CD14-positive monocyte (primary cell): ENCODE data around the gene AP2S1. TPM values are rescaled to one million over a fixed set of nuclear protein-coding genes. Genes with fewer than 3 reads are reported as not detected.
A peak's percentile ranks its signal among the peaks of the same experiment; 100 is the strongest.

Source experiments
- DNase-seq, 3 donors: peaks; one replicate each; pipeline ENCODE4 v3.0.0-alpha.2; 2011 to 2022
- H2AFZ ChIP-seq: 2 replicates; pipeline ENCODE4 v1.6.0; 2012; ENCODE audit warnings: mild to moderate bottlenecking, low read depth, low read length, inconsistent platforms; ENCODE audit not compliant: insufficient read depth, poor library complexity, severe bottlenecking
- H3K27ac ChIP-seq, 2 donors: 1 replicate in 1 of 2; 2 replicates in 1 of 2; pipeline ENCODE4 v1.5.1; 2012 to 2013; ENCODE audit warnings: low read length in 2 of 2, control low read depth in 1 of 2, inconsistent platforms in 1 of 2, low read depth in 1 of 2, mild to moderate bottlenecking in 1 of 2
- H3K27me3 ChIP-seq, 2 donors: one replicate each; pipeline versions ENCODE4 v1.6.0 to v1.6.1; 2011 to 2013; ENCODE audit warnings: low read length in 2 of 2; ENCODE audit not compliant: control insufficient read depth in 2 of 2, insufficient read depth in 2 of 2
- H3K36me3 ChIP-seq, 2 donors: replicated peaks in 1 of 2; 1 replicate in 1 of 2; 2 replicates in 1 of 2; pipeline versions ENCODE4 v1.5.1 to v1.6.1; 2012 to 2013; ENCODE audit warnings: low read length in 2 of 2, control low read depth in 1 of 2, inconsistent platforms in 1 of 2, mild to moderate bottlenecking in 1 of 2; ENCODE audit not compliant: insufficient read depth in 2 of 2, control insufficient read depth in 1 of 2
- H3K4me1 ChIP-seq, 2 donors: 1 replicate in 1 of 2; 2 replicates in 1 of 2; pipeline versions ENCODE4 v1.5.1 to v1.6.1; 2012 to 2013; ENCODE audit warnings: low read length in 2 of 2, control low read depth in 1 of 2, inconsistent platforms in 1 of 2, mild to moderate bottlenecking in 1 of 2, moderate library complexity in 1 of 2; ENCODE audit not compliant: insufficient read depth in 2 of 2, control insufficient read depth in 1 of 2
- H3K4me2 ChIP-seq: replicated peaks from 2 replicates; pipeline ENCODE3; 2012; ENCODE audit warnings: low read length, moderate library complexity, mild to moderate bottlenecking; ENCODE audit not compliant: poor library complexity, severe bottlenecking; ENCODE audit errors: extremely low read depth
- H3K4me3 ChIP-seq, 3 experiments: fragments of 200-600 bp in 1 of 3; sonication (generic) in 1 of 3; replicated peaks in 1 of 3; 1 replicate in 2 of 3; 2 replicates in 1 of 3; pipeline ENCODE4 v1.5.1; 2011 to 2013; ENCODE audit warnings: low read length in 3 of 3, mild to moderate bottlenecking in 3 of 3, control low read depth in 2 of 3, low read depth in 2 of 3, inconsistent platforms in 1 of 3, moderate library complexity in 1 of 3
- H3K79me2 ChIP-seq: 2 replicates; pipeline ENCODE4 v1.6.0; 2012; ENCODE audit warnings: mild to moderate bottlenecking, control low read depth, inconsistent platforms, low read length, moderate library complexity; ENCODE audit not compliant: insufficient read depth
- H3K9ac ChIP-seq: 2 replicates; pipeline ENCODE4 v1.6.0; 2017; ENCODE audit warnings: low read length, mild to moderate bottlenecking; ENCODE audit not compliant: insufficient read depth, poor library complexity, severe bottlenecking
- H3K9me3 ChIP-seq, 2 donors: replicated peaks in 1 of 2; 1 replicate in 1 of 2; 2 replicates in 1 of 2; pipeline versions ENCODE4 v1.5.1 to v1.6.1; 2012 to 2013; ENCODE audit warnings: low read length in 2 of 2, control low read depth in 1 of 2; ENCODE audit not compliant: control insufficient read depth in 1 of 2, insufficient read depth in 1 of 2
- H4K20me1 ChIP-seq: 2 replicates; pipeline ENCODE4 v1.6.0; 2012; ENCODE audit warnings: mild to moderate bottlenecking, low read length, control low read depth, moderate library complexity; ENCODE audit not compliant: insufficient read depth
- H3K27ac Mint-ChIP-seq, 7 donors: one replicate each; pipeline ENCODE4 v1.8.0; 2020; ENCODE audit warnings: mild to moderate bottlenecking in 7 of 7, mixed read lengths in 7 of 7, moderate library complexity in 6 of 7, inconsistent platforms in 2 of 7
- H3K27me3 Mint-ChIP-seq, 3 donors: one replicate each; pipeline ENCODE4 v1.8.0; 2021 to 2022; ENCODE audit warnings: low read depth in 3 of 3, mild to moderate bottlenecking in 3 of 3, mixed read lengths in 3 of 3, moderate library complexity in 3 of 3, inconsistent platforms in 1 of 3
- H3K36me3 Mint-ChIP-seq, 2 donors: one replicate each; pipeline ENCODE4 v1.8.0; 2020; ENCODE audit warnings: mixed read lengths in 2 of 2, inconsistent platforms in 1 of 2, mild to moderate bottlenecking in 1 of 2
- H3K4me1 Mint-ChIP-seq: one replicate; pipeline ENCODE4 v1.8.0; 2020; ENCODE audit warnings: mild to moderate bottlenecking, mixed read lengths
- H3K4me3 Mint-ChIP-seq, 2 donors: one replicate each; pipeline ENCODE4 v1.8.0; 2020; ENCODE audit warnings: mild to moderate bottlenecking in 2 of 2, mixed read lengths in 2 of 2, moderate library complexity in 1 of 2
- H3K9me3 Mint-ChIP-seq, 7 donors: one replicate each; pipeline ENCODE4 v1.8.0; 2020 to 2022; ENCODE audit warnings: mixed read lengths in 7 of 7, mild to moderate bottlenecking in 6 of 7, moderate library complexity in 6 of 7, inconsistent platforms in 2 of 7
- WGBS: methylation state at CpG from one replicate; pipeline ENCODE4 v1.1.5; 2013; ENCODE audit warnings: missing lambda C conversion rate; ENCODE audit not compliant: insufficient coverage; 5-methylcytosine and 5-hydroxymethylcytosine counted together
- intact Hi-C, 2 donors: fragments of 100-400 bp; cut with micrococcal nuclease; formaldehyde crosslinking; loops; one replicate each; pipeline versions ENCODE4 v1.15.0 to v1.15.1; 2023
- polyA plus RNA-seq, 3 donors: library from polyadenylated mRNA; depleted of rRNA in 1 of 3; unstranded in 2 of 3; stranded (reverse) in 1 of 3; fragments of 300-500 nt in 2 of 3; fragments of >200 nt in 1 of 3; fragmentation: Illumina TruSeq in 2 of 3; gene quantifications; 1 replicate in 2 of 3; 2 replicates in 1 of 3; pipeline ENCODE4 v1.2.3, GENCODE V29; 2012 to 2021
- TF ChIP-seq, protein P1 (sequence below): fragments of 200-600 bp; IDR thresholded peaks from one replicate; pipeline ENCODE4 v1.8.0; 2022; ENCODE audit warnings: antibody characterized with exemption, mild to moderate bottlenecking

AP2S1 gene
- polyA plus RNA-seq, 3 donors, result 123 to 194 (median 170) TPM

DNA sequence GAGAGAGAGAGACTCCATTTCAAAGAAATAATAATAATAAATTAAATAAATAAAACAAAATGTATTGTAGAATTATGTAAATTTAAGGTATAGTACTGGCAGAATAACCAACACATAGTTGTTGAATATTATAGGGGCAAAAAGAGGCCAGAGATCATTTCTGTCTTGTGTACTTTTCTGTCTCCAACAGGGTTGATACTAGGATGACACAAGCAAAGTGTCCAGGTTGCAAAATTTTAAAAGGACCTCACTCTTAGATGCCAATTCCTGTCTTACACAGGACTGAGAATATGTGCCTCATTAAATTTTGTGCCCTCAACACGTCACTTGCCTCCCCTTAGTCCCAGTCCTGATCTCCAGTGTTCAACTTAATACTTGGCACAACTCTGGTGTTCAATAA is 2.2 kb upstream of the AP2S1 start:
- H3K4me2 ChIP-seq, result no peak overlapping the region
- Mint-ChIP-seq H3K36me3 (peaks cover under 1 to 2% of the 10 kb centered on the region in 2 donors), H3K9me3 (no peaks in the 10 kb centered on the region), H3K4me3 (no peak overlapping the region), H3K27ac (peak overlapping the region in 1 of 7 donors; percentile 63), H3K27me3 (peaks cover 3 to 6% (median 4%) of the 10 kb centered on the region in 3 donors), H3K4me1 (peaks cover 31% of the 10 kb centered on the region)
- peaks cover 22% of the 10 kb centered on the region for H4K20me1 ChIP-seq
- no peaks in the 10 kb centered on the region for H3K27me3 ChIP-seq
- H2AFZ ChIP-seq, result no peak overlapping the region
- WGBS, result 100% methylated on average over 1 of the region's 1 CpG
- H3K9ac ChIP-seq, result no peak overlapping the region
- H3K36me3 ChIP-seq, result peaks cover 0 to 3% of the 10 kb centered on the region in 2 donors
- TF ChIP-seq, protein P1, sequence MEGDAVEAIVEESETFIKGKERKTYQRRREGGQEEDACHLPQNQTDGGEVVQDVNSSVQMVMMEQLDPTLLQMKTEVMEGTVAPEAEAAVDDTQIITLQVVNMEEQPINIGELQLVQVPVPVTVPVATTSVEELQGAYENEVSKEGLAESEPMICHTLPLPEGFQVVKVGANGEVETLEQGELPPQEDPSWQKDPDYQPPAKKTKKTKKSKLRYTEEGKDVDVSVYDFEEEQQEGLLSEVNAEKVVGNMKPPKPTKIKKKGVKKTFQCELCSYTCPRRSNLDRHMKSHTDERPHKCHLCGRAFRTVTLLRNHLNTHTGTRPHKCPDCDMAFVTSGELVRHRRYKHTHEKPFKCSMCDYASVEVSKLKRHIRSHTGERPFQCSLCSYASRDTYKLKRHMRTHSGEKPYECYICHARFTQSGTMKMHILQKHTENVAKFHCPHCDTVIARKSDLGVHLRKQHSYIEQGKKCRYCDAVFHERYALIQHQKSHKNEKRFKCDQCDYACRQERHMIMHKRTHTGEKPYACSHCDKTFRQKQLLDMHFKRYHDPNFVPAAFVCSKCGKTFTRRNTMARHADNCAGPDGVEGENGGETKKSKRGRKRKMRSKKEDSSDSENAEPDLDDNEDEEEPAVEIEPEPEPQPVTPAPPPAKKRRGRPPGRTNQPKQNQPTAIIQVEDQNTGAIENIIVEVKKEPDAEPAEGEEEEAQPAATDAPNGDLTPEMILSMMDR, result no peak
- H3K4me1 ChIP-seq, result peaks cover 33 to 40% of the 10 kb centered on the region in 2 donors
- peaks cover 32% of the 10 kb centered on the region for H3K79me2 ChIP-seq
- H3K27ac ChIP-seq, result no peak overlapping the region
- intact Hi-C loops, result loop anchor here in 1 of 2 donors (5.0 to 10.0 kb wide), 2 partner anchors 66 to 988 kb away; partner anchors contain the start of genes FOXA3, SLC1A5 and SYMPK
- no peak overlapping the region for H3K4me3 ChIP-seq
- no peaks in the 10 kb centered on the region for H3K9me3 ChIP-seq
- no peak for DNase-seq

DNA sequence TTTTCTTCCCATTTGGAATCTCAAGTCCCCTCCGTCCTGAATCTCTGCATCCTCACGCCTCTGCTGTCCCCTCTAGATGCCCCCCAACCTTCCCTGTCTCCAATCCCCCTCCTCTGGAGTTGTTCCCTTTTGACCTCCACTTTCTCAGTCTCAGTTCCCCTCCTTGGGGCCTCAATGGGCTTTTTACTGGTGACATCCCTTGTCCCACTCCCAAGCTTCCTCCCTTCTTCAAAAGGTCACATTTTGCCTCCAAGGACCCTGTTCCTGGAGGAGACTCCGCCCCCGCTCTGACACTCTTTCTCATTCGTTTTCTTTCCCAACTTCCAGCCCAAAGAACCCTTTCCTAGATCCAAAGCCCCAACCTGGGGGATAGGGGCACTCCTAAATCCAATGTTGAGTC is 1.0 kb downstream of the AP2S1 start:
- peak overlapping the region; percentile 88 to 96 (median 93) for H3K27ac Mint-ChIP-seq
- no peak for DNase-seq

More for the DNA sequence above, 1.0 kb downstream of the AP2S1 start:
- intact Hi-C loops, result loop anchor here in 1 of 2 donors (2.0 to 10.0 kb wide), 3 partner anchors 62 to 985 kb away; partner anchors contain the start of genes FOXA3, SLC1A5, SYMPK and TMEM160
- Histone ChIP-seq H3K4me1 (peaks cover 32 to 40% of the 10 kb centered on the region in 2 donors), H3K9me3 (no peaks in the 10 kb centered on the region), H3K27me3 (no peaks in the 10 kb centered on the region), H4K20me1 (peaks cover 29% of the 10 kb centered on the region), H3K79me2 (peaks cover 43% of the 10 kb centered on the region), H3K4me2 (peak overlapping the region; percentile 84), H3K36me3 (peaks cover under 1 to 13% of the 10 kb centered on the region in 2 donors), H2AFZ (no peak overlapping the region), H3K27ac (peak overlapping the region; percentile 60 to 78), H3K9ac (peak overlapping the region; percentile 70), H3K4me3 (peak overlapping the region; percentile 75 to 92 (median 79))
- 63% methylated on average over 5 of the region's 5 CpGs for WGBS
- H3K4me3 Mint-ChIP-seq, result peak overlapping the region; percentile 95 to 100
- peaks cover 3 to 4% (median 3%) of the 10 kb centered on the region in 3 donors for H3K27me3 Mint-ChIP-seq
- TF ChIP-seq, protein P1, result no peak
- peaks cover 0 to 1% (median 0%) of the 10 kb centered on the region in 7 donors for H3K9me3 Mint-ChIP-seq
- peaks cover 6 to 18% of the 10 kb centered on the region in 2 donors for H3K36me3 Mint-ChIP-seq
- H3K4me1 Mint-ChIP-seq, result peaks cover 37% of the 10 kb centered on the region
